ENCODE results near the gene REG1B. TPM values are rescaled to one million over a fixed set of nuclear protein-coding genes. Genes with fewer than 3 reads are reported as not detected.

The REG1B gene
- total RNA-seq, 1 experiment from 2014 or later, result not detected

- Histone ChIP-seq H4K91ac (ENCODE audit: insufficient read length, low read depth, low read length) (no peak overlapping the region), H2BK5ac (ENCODE audit: insufficient read length, low read length) (no peak overlapping the region), H2BK12ac (ENCODE audit: insufficient read length, low read depth, low read length) (no peak overlapping the region), H3K79me2 (ENCODE audit: insufficient read depth, low read length) (no peaks in the 10 kb centered on the region), H3K56ac (ENCODE audit: insufficient read length, low read depth, low read length) (no peak overlapping the region), H3K23me2 (ENCODE audit: insufficient read length, low read depth, low read length, poor library complexity, severe bottlenecking) (no peaks in the 10 kb centered on the region), H3K27ac (ENCODE audit: insufficient read length, low read depth, low read length) (no peak overlapping the region), H2BK20ac (ENCODE audit: low read depth, low read length, poor library complexity, severe bottlenecking) (no peak overlapping the region), H2BK120ac (ENCODE audit: low read depth, low read length, poor library complexity, severe bottlenecking) (no peak overlapping the region), H3K14ac (ENCODE audit: insufficient read depth, low read length) (no peak overlapping the region), H4K8ac (replicated peaks; ENCODE audit: insufficient read length, low read depth, low read length) (no peak overlapping the region), H3K18ac (ENCODE audit: insufficient read length, low read depth, low read length) (no peak overlapping the region), H3K9me3 (ENCODE audit: control insufficient read depth, low read depth, low read length) (no peaks in the 10 kb centered on the region), H2AFZ (ENCODE audit: low read length) (no peak overlapping the region), H3K27me3 (ENCODE audit: insufficient read depth, low read length) (no peaks in the 10 kb centered on the region), H2BK15ac (ENCODE audit: low read depth, low read length) (no peak overlapping the region), H2AK5ac (ENCODE audit: insufficient read length, low read length) (no peak overlapping the region), H3K4ac (ENCODE audit: low read depth, low read length) (no peak overlapping the region), H4K5ac (ENCODE audit: insufficient read length, low read depth, low read length) (no peak overlapping the region), H3T11ph (ENCODE audit: low read length) (no peak overlapping the region), H3K4me1 (ENCODE audit: insufficient read depth, low read length) (no peaks in the 10 kb centered on the region), H3K79me1 (ENCODE audit: insufficient read depth, low read depth, low read length, poor library complexity, severe bottlenecking) (no peaks in the 10 kb centered on the region), H3K4me2 (ENCODE audit: insufficient read depth, insufficient read length, low read length) (no peak overlapping the region), H3K23ac (ENCODE audit: insufficient read length, low read depth, low read length) (no peak overlapping the region), H3K9ac (ENCODE audit: extremely low read depth, insufficient read length, low read length) (no peak overlapping the region), H4K20me1 (ENCODE audit: control insufficient read depth, insufficient read depth, insufficient read length) (no peaks in the 10 kb centered on the region)
- H3K27me3 Mint-ChIP-seq (ENCODE audit: low read depth), result peaks cover 2% of the 10 kb centered on the region
- no CpG with 5 or more reads among the region's 4 CpGs for WGBS (ENCODE audit: extremely low coverage, insufficient read length, low lambda C conversion rate)
- no peak overlapping the region for H3K4me3 Mint-ChIP-seq
- H3K9me3 Mint-ChIP-seq, result no peaks in the 10 kb centered on the region
- DNase-seq, result no peak
- H3K4me1 Mint-ChIP-seq, result no peaks in the 10 kb centered on the region
- no peaks in the 10 kb centered on the region; a peak in 1 of 7 replicates for H3K36me3 Mint-ChIP-seq (ENCODE audit: insufficient read depth in 1 of 3, low read depth in 3 of 3)
- H3K27ac Mint-ChIP-seq, result no peak overlapping the region
- TF ChIP-seq CTCF (conservative IDR thresholded peaks at IDR 0.05), result no peak
These were observed 2.9 kb upstream of the REG1B start for GRCh38 chr2:79090693-79091092.

Data from H9 (cell line).